Measurements from ENCODE around the gene UGT1A1. TPM values are rescaled to one million over a fixed set of nuclear protein-coding genes. Genes with fewer than 3 reads are reported as not detected.

UGT1A1 gene
- total RNA-seq, 2 donors from 2014 or later, result 1.2 to 1.9 TPM

DNA sequence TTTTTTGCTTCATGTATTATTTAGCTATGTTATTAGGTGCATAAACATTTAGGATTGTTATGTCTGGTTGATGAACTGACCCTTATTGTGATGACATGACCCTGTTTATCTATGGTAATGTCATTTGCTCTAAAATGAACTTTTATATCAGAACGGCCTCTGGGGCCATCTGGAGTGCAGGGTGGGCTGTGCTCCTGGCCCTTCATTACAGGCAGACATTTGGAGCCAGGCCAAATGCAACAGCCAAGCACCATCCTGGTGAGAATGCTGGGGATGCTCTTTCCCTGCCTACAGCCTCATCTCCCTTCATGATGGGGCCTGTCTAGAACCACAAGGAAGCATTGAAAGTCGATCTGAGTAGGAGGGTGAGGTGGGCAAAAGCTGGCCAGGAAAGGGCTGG, 56.3 kb downstream of the UGT1A1 start:
- H3K4me3 ChIP-seq, result no peak overlapping the region
- no peak overlapping the region for H3K9ac ChIP-seq (ENCODE audit: low read depth in 2 of 2, low read length in 2 of 2)
- no peak overlapping the region for H3K27ac ChIP-seq
- H3K27me3 ChIP-seq, result no peaks in the 10 kb centered on the region
- intact Hi-C loops (cut with DNase I), result no loop called here
- TF ChIP-seq, protein P1, sequence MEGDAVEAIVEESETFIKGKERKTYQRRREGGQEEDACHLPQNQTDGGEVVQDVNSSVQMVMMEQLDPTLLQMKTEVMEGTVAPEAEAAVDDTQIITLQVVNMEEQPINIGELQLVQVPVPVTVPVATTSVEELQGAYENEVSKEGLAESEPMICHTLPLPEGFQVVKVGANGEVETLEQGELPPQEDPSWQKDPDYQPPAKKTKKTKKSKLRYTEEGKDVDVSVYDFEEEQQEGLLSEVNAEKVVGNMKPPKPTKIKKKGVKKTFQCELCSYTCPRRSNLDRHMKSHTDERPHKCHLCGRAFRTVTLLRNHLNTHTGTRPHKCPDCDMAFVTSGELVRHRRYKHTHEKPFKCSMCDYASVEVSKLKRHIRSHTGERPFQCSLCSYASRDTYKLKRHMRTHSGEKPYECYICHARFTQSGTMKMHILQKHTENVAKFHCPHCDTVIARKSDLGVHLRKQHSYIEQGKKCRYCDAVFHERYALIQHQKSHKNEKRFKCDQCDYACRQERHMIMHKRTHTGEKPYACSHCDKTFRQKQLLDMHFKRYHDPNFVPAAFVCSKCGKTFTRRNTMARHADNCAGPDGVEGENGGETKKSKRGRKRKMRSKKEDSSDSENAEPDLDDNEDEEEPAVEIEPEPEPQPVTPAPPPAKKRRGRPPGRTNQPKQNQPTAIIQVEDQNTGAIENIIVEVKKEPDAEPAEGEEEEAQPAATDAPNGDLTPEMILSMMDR (IDR thresholded peaks at IDR 0.05), result no peak
- H3K4me1 ChIP-seq, result no peaks in the 10 kb centered on the region
- no peaks in the 10 kb centered on the region for H3K9me3 ChIP-seq
- DNase-seq, result no peak
- no peaks in the 10 kb centered on the region for H3K36me3 ChIP-seq

- H3K27ac ChIP-seq, result no peak overlapping the region
- intact Hi-C loops (cut with DNase I), result no loop called here
These were observed 56.7 kb downstream of the UGT1A1 start for GRCh38 chr2:233816771-233817170.

DNA sequence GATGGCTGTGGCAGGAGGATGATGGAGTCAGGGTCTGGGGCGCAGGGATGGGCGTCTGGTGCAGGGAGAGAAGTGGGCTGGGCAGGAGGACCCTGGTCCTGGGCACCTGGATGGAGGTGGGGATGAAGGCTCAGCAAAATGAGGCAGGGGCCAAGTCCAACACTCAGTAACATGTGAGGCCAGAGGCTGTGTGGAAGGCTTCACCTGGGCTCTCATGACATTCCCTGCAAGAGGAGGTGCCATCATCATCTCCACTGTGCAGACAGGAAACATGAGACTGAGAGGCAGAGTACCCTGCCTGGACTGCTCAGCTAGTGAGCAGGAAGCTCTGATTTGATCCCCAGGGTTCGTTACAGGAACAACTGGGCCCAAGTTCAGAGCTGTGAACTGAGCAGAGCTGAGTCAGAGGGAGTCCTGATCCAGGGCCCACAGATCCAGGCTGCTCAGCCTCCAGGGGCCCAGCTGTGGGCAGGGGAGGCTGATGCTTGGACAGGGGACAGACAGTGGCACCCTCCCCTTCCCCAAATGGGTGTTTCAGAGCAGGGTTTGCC, 57.4 kb downstream of the UGT1A1 start:
- Histone ChIP-seq H3K9ac (ENCODE audit: low read depth in 2 of 2, low read length in 2 of 2) (no peak overlapping the region), H3K9me3 (no peaks in the 10 kb centered on the region), H3K27ac (no peak overlapping the region), H3K36me3 (no peaks in the 10 kb centered on the region), H3K27me3 (no peaks in the 10 kb centered on the region), H3K4me1 (no peaks in the 10 kb centered on the region), H3K4me3 (no peak overlapping the region)
- TF ChIP-seq, protein P1 (IDR thresholded peaks at IDR 0.05), result no peak
- intact Hi-C loops (cut with DNase I), result no loop called here
- no peak for DNase-seq

More at GRCh38 chr2:233816771-233817170, 56.7 kb downstream of the UGT1A1 start:
- Histone ChIP-seq H3K4me1 (no peaks in the 10 kb centered on the region), H3K9ac (ENCODE audit: low read depth in 2 of 2, low read length in 2 of 2) (no peak overlapping the region), H3K36me3 (no peaks in the 10 kb centered on the region), H3K4me3 (no peak overlapping the region), H3K9me3 (no peaks in the 10 kb centered on the region), H3K27me3 (no peaks in the 10 kb centered on the region)
- no peak for DNase-seq
- TF ChIP-seq, protein P1 (IDR thresholded peaks at IDR 0.05), result no peak

GRCh38 chr2:233817995-233818638, 58.0 kb downstream of the UGT1A1 start:
- Histone ChIP-seq H3K4me1 (no peaks in the 10 kb centered on the region), H3K9me3 (no peaks in the 10 kb centered on the region), H3K27ac (no peak overlapping the region), H3K4me3 (no peak overlapping the region), H3K27me3 (no peaks in the 10 kb centered on the region), H3K36me3 (no peaks in the 10 kb centered on the region), H3K9ac (ENCODE audit: low read depth in 2 of 2, low read length in 2 of 2) (no peak overlapping the region)
- intact Hi-C loops (cut with DNase I), result no loop called here
- no peak for DNase-seq
- TF ChIP-seq, protein P1 (IDR thresholded peaks at IDR 0.05), result no peak

GRCh38 chr2:233818639-233819621, 58.9 kb downstream of the UGT1A1 start:
- TF ChIP-seq, protein P1 (IDR thresholded peaks at IDR 0.05), result no peak
- intact Hi-C loops (cut with DNase I), result no loop called here
- Histone ChIP-seq H3K9me3 (no peaks in the 10 kb centered on the region), H3K36me3 (no peaks in the 10 kb centered on the region), H3K27me3 (no peaks in the 10 kb centered on the region), H3K4me3 (no peak overlapping the region), H3K9ac (ENCODE audit: low read depth in 2 of 2, low read length in 2 of 2) (no peak overlapping the region), H3K27ac (no peak overlapping the region), H3K4me1 (no peaks in the 10 kb centered on the region)
- DNase-seq, result no peak

Data from colonic mucosa (tissue), 4 donors.